Breast epithelium (tissue), 4 donors: ENCODE measurements around the gene TTLL3. TPM values are rescaled to one million over a fixed set of nuclear protein-coding genes. Genes with fewer than 3 reads are reported as not detected.
A peak's percentile ranks its signal among the peaks of the same experiment; 100 is the strongest.

ENCODE experiments used
- DNase-seq, 2 donors: peaks; one replicate each; pipeline ENCODE4 v3.0.0-alpha.2; 2019; ENCODE audit warnings: low spot score in 2 of 2
- H3K27ac ChIP-seq, 2 donors: fragments of 200-600 bp; sonication (generic) in 1 of 2; one replicate each; pipeline ENCODE4 v1.5.1; 2016 to 2019; ENCODE audit warnings: mild to moderate bottlenecking in 1 of 2
- H3K27me3 ChIP-seq, 2 donors: fragments of 200-600 bp; sonication (generic) in 1 of 2; one replicate each; pipeline versions ENCODE4 v1.5.1 to v1.6.0; 2017 to 2019; ENCODE audit warnings: control low read depth in 1 of 2, mild to moderate bottlenecking in 1 of 2
- H3K36me3 ChIP-seq: fragments of 200-600 bp; one replicate; pipeline ENCODE4 v1.5.1; 2019
- H3K4me1 ChIP-seq, 2 donors: fragments of 200-600 bp; sonication (generic); one replicate each; pipeline ENCODE4 v1.5.1; 2016 to 2019; ENCODE audit warnings: control low read depth in 1 of 2
- H3K4me3 ChIP-seq, 3 donors: fragments of 200-600 bp; sonication (generic); 1 replicate in 2 of 3; 2 replicates in 1 of 3; pipeline ENCODE4 v1.5.1; 2016 to 2019; ENCODE audit warnings: mild to moderate bottlenecking in 3 of 3, moderate library complexity in 2 of 3
- H3K9me3 ChIP-seq, 2 donors: fragments of 200-600 bp; sonication (generic) in 1 of 2; one replicate each; pipeline ENCODE4 v1.5.1; 2016 to 2019; ENCODE audit warnings: control low read depth in 1 of 2
- CTCF ChIP-seq, 3 donors: fragments of 450-650 bp; IDR thresholded peaks; one replicate each; pipeline ENCODE4 v1.5.1; 2016 to 2017; ENCODE audit warnings: antibody characterized with exemption in 3 of 3, mild to moderate bottlenecking in 3 of 3, moderate library complexity in 3 of 3
- POLR2A ChIP-seq: fragments of 450-650 bp; IDR thresholded peaks from one replicate; pipeline ENCODE4 v1.6.1; 2016; ENCODE audit warnings: antibody characterized with exemption, mild to moderate bottlenecking, moderate library complexity
- POLR2AphosphoS5 ChIP-seq, 3 donors: sonication (generic); formaldehyde crosslinking; IDR thresholded peaks; one replicate each; pipeline ENCODE4 v1.6.1; 2017; ENCODE audit warnings: antibody characterized with exemption in 3 of 3
- intact Hi-C: fragments of 100-400 bp; cut with DNase I; formaldehyde crosslinking; loops from one replicate; pipeline ENCODE4 v1.15.1; 2023; ENCODE audit warnings: low total_unique reads
- total RNA-seq, 3 donors: library from RNA; depleted of rRNA; stranded (reverse); fragments of >200 nt; gene quantifications; one replicate each; pipeline ENCODE4 v1.1.0, GENCODE V29; 2016

The TTLL3 gene
- total RNA-seq, 3 donors from 2014 or later = 63.1 to 76.7 (median 72.3) TPM

- intact Hi-C loops = no loop called here
- TF ChIP-seq CTCF (IDR thresholded peaks at IDR 0.05) = no peak
- no peak for TF ChIP-seq POLR2A
- TF ChIP-seq POLR2AphosphoS5 (IDR thresholded peaks at IDR 0.05) = no peak
- DNase-seq = no peak
These were observed 45.5 kb downstream of the TTLL3 start for GRCh38 chr3:9855594-9855993.

GRCh38 chr3:9859530-9860025, 49.5 kb downstream of the TTLL3 start:
- intact Hi-C loops = no loop called here
- Histone ChIP-seq H3K27ac (no peak overlapping the region), H3K4me3 (no peak overlapping the region), H3K4me1 (peaks cover 0 to 6% of the 10 kb centered on the region in 2 donors), H3K9me3 (no peaks in the 10 kb centered on the region), H3K36me3 (no peaks in the 10 kb centered on the region), H3K27me3 (no peaks in the 10 kb centered on the region)
- no peak for DNase-seq
- TF ChIP-seq POLR2A = no peak
- TF ChIP-seq CTCF (IDR thresholded peaks at IDR 0.05) = no peak
- TF ChIP-seq POLR2AphosphoS5 (IDR thresholded peaks at IDR 0.05) = no peak

More at GRCh38 chr3:9855594-9855993, 45.5 kb downstream of the TTLL3 start:
- Histone ChIP-seq H3K27me3 (no peaks in the 10 kb centered on the region), H3K27ac (no peak overlapping the region), H3K9me3 (no peaks in the 10 kb centered on the region), H3K4me1 (peaks cover 0 to 4% of the 10 kb centered on the region in 2 donors), H3K4me3 (no peak overlapping the region), H3K36me3 (no peaks in the 10 kb centered on the region)

GRCh38 chr3:9861201-9861600, 51.1 kb downstream of the TTLL3 start:
- peaks cover 5 to 13% of the 10 kb centered on the region in 2 donors for H3K4me1 ChIP-seq
- no peaks in the 10 kb centered on the region for H3K27me3 ChIP-seq
- H3K4me3 ChIP-seq = no peak overlapping the region
- no peaks in the 10 kb centered on the region for H3K9me3 ChIP-seq
- no peaks in the 10 kb centered on the region for H3K36me3 ChIP-seq
- no peak overlapping the region for H3K27ac ChIP-seq
- no peak for DNase-seq
- intact Hi-C loops = no loop called here
- no peak for TF ChIP-seq POLR2AphosphoS5 (IDR thresholded peaks at IDR 0.05)
- no peak for TF ChIP-seq POLR2A
- no peak for TF ChIP-seq CTCF (IDR thresholded peaks at IDR 0.05)

GRCh38 chr3:9861626-9862130, 51.6 kb downstream of the TTLL3 start:
- intact Hi-C loops = no loop called here
- DNase-seq = no peak
- H3K27ac ChIP-seq = peak overlapping the region in 1 of 2 donors; percentile 93
- H3K36me3 ChIP-seq = no peaks in the 10 kb centered on the region
- no peaks in the 10 kb centered on the region for H3K9me3 ChIP-seq
- no peak overlapping the region for H3K4me3 ChIP-seq
- peaks cover 5 to 13% of the 10 kb centered on the region in 2 donors for H3K4me1 ChIP-seq
- no peaks in the 10 kb centered on the region for H3K27me3 ChIP-seq
- no peak for TF ChIP-seq POLR2AphosphoS5 (IDR thresholded peaks at IDR 0.05)
- TF ChIP-seq CTCF (IDR thresholded peaks at IDR 0.05) = no peak
- no peak for TF ChIP-seq POLR2A

GRCh38 chr3:9862391-9863057, 52.5 kb downstream of the TTLL3 start:
- intact Hi-C loops = no loop called here
- no peaks in the 10 kb centered on the region for H3K27me3 ChIP-seq
- no peaks in the 10 kb centered on the region for H3K9me3 ChIP-seq
- H3K4me1 ChIP-seq = peaks cover 5 to 13% of the 10 kb centered on the region in 2 donors
- H3K36me3 ChIP-seq = no peaks in the 10 kb centered on the region
- TF ChIP-seq POLR2A = no peak
- no peak for TF ChIP-seq POLR2AphosphoS5 (IDR thresholded peaks at IDR 0.05)
- TF ChIP-seq CTCF (IDR thresholded peaks at IDR 0.05) = no peak
- no peak for DNase-seq
- H3K4me3 ChIP-seq = peak overlapping the region; percentile 35 to 60 (median 35)
- peak overlapping the region; percentile 93 to 97 for H3K27ac ChIP-seq
